Endometrial microvascular endothelial cells (primary cell): Measurements from ENCODE around the gene GOLGA6A. TPM values are rescaled to one million over a fixed set of nuclear protein-coding genes. Genes with fewer than 3 reads are reported as not detected.

ENCODE experiments used
- in situ Hi-C: cut with HindIII; loops from 2 replicates; pipeline ENCODE4 v1.10.0; 2017; ENCODE audit warnings: low sequenced_read_pairs, low pct_unique_long_range_greater_than_20kb; ENCODE audit errors: inconsistent ontology term
- total RNA-seq: library from RNA; depleted of rRNA; stranded (reverse); fragments of >200 nt; gene quantifications from one replicate; pipeline ENCODE4 v1.2.3, GENCODE V29; 2015; ENCODE audit errors: inconsistent ontology term

GOLGA6A gene
- total RNA-seq, 1 donor from 2014 or later = 0.84 TPM

DNA sequence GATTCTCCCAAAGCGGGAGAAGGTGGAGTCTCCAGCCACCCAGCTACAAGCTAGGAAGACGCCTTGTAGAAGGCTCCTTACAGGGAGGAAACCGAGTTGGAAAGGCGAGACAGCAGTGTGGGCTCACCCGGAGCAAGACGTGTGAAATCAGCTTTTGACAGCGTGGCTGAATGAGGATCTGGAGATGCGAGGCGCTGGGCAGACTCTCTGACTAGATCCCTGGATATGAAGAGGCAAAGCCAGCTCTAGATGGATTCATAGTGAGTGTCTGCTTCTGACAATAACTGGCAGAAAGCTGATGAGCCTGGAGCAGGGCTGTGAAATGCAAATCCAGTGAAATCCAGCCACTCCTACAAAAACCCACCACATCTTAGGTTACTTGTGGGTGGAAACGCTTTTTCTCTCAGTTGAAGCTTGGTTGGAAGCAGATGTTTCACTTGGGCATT is 41.0 kb downstream of the GOLGA6A start:
- in situ Hi-C loops = no loop called here

DNA sequence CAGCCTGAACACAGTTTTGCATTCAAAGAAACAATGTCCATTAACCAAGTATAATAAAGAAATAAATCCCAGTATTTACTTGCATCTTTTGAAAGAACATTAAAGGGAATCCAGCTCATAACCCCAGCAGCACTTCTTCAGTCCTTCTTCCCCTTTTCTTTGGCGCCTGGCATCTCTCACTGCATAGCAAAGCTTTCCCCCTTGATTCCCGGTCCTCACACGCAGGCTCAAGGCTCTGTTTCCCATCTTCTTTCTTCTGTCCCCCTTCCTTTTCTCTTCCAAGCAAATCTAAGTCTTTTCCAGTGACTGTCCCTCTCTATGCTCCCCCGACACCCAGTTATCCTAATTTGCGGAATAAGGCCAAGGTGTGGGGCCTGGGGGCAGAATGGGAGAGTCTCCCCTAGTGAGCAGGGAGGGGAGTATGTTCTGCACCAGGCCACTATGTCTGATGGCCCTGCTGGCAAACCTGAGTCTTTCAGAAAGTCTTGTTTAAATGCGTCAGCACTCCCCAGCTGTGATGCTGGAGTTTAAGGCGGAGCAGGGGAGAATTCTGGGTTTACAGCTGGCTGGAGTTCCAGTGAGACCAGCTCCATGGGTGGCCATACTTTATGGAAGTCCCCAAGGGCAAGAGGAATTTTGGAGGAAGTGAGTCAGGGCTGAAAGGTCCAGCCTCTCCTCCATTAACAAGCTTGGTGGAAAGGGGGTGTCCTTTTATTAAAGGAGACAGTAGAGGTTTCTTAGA is 42.1 kb downstream of the GOLGA6A start:
- in situ Hi-C loops = no loop called here

DNA sequence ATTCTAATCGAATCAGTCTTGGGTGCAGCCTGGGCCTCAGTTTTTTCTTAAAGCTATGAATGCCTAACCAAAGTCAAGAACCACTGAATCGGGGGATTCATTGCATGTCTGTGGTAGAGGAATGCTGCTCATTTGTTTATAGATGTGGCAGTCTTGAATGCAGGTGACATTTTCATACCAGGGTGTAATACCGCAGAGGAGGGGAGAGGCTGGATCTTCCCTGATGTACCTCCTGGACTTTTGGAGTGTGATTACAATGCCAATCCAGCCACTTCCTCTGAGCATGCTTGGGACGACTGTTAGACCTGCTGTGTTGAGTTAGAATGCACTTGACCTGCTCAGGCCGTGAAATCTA is 42.7 kb downstream of the GOLGA6A start:
- in situ Hi-C loops = no loop called here

DNA sequence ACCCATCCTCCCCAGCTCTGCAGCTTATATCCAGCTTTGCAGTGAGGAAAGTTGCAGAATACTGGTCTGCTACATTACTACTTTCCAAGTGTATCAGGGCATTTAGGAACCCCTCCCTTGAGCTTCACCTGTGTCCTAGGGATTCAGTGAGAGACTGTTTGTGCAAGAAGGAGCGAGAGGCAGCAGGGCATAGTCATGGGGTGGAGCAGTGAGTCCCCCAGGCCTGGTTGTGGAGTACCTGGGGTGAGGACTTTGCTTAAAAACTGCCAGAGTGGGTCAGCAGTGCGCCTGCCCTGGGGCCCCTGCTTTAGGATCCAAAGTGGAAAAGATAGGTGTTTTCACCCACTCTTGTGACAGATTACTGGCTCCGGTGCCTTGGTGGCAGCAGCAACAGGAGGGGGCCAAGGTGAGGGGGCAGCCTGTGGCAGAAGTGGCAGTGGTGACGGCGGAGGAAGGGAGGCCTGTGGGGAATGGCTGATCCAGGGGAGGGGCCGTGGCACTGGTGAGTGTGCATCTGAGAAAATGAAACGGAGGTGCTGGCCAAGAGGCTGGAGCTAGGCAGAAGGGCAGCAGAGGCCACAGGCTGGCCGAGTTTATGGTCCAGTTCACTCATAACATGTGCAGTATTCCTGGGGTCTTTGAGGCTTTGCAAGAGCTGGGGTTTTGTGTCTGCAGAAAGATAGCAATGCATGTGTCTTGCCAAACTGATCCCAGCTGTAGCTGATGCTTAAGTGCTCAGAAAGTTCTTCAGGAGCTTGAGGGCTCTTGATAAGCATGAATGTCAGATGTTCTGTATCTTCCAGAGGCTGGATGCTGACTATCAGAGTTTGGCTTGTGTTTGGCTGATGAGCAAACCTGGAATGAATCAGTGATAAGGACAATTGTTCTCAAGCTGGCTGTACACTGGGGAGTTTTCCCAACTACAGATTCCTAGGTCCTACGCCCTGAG is 43.4 kb downstream of the GOLGA6A start:
- in situ Hi-C loops = no loop called here

DNA sequence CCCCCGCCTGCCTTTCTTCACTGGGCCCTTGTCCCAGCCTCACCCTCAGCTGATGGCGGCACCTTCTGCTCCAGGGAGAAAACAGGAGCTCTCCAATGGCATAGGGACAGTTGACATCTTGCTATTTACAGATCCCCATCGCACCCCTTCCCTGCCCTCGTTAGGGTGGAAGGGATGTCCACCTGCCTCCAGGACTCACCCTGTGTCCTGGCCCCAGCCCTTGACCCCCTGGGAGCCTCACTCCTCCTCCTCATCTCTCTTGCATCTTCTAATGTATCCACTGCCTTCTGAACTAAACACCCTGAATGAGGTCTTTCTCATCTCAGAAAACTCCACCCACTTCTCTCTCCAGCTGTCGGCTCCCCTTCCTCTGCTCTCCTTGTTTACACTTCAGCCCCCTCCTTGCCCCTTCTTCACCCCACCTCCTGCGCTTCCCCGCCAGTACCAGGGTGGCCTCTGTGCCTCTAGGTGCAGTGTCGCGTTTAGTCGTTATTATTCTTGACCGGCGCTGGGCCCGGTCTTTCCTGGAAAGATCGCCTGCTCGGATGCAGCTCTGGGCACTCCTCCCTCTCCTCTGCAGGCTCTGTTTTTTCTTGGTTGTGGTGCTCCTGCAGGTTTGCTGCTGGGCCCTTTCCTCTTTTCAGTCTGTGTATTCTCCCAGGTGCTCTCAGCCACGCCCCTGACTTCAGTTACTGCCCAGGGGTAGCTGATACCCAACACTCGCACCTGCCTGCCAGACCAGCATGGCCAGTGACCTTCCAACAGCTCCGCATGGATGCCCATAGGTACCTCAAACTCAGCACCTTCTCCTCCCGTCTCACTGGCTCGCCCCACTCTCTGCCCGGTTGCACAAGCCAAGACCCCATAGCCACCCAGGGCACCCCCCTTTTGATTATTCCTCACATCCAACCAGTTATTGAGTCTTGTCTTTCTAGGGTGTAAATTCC is 44.9 kb downstream of the GOLGA6A start:
- in situ Hi-C loops = no loop called here

DNA sequence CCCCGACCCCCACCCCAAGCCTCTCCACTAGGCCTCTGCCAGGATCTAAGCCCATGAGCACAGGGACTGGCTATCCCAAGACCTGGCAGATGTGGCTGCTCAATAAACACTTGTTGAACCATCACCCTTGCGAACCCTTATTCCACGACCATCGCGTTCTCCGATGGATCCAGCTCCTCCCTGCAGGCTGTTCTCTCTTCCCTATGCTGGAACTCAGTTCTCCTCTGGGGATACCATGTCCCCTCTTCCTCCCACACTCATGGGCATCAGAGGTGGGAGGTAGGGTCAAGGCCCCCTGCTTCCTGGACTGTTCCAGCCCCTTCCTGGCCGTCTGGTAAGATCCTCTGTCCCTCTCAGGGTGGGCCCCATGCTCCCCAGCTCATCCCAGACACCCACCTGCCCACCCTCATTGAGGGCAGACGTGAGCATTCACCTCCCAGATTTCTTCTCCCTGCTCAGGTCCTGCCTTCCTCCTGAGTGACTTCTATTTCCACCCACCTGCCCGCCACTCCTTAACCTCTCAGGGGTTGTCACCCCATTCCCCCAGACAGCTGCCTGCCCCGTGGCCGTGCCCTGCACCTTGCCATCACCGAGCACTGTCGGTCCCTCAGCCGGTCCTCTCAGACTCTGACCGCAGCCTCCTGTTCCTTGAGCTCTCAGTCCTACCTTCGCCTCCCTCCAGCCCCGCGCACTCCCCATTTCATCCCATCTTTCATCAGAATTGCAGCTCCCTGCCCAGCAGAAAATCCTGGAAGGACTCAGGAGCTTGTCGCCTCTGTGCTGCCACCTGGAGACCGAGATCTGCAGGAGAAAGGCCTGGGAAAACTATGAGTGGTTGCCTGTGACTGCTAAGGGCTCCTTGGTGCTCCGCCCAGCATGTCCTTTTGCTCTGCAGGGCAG is 45.8 kb downstream of the GOLGA6A start:
- in situ Hi-C loops = no loop called here

DNA sequence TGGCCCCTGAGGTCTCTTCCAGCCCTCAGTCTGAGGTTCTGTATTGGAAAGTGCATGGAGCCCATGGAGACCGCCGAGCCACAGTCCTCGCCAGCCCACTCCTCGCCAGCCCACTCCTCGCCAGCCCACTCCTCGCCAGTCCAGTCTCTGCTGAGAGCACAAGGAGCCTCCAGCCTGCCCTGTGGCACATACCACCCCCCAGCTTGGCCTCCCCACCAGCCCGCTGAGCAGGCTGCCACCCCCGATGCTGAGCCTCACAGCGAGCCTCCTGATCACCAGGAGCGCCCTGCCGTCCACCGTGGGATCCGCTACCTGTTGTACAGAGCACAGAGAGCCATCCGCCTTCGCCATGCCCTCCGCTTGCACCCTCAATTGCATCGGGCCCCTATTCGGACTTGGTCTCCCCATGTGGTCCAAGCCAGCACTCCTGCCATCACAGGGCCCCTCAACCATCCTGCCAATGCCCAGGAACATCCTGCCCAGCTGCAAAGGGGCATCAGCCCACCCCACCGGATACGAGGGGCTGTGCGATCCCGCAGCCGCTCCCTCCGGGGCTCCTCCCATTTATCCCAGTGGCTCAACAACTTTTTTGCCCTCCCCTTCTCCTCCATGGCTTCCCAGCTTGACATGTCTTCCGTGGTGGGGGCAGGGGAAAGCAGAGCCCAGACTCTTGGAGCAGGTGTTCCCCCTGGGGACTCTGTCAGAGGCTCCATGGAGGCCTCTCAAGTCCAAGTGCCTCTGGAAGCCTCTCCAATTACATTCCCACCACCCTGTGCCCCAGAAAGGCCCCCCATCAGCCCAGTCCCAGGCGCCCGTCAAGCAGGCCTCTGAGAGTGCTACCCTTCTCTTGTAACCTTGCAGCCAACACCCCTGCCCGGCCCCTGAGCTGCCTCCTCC is 47.0 kb downstream of the GOLGA6A start:
- in situ Hi-C loops = no loop called here

DNA sequence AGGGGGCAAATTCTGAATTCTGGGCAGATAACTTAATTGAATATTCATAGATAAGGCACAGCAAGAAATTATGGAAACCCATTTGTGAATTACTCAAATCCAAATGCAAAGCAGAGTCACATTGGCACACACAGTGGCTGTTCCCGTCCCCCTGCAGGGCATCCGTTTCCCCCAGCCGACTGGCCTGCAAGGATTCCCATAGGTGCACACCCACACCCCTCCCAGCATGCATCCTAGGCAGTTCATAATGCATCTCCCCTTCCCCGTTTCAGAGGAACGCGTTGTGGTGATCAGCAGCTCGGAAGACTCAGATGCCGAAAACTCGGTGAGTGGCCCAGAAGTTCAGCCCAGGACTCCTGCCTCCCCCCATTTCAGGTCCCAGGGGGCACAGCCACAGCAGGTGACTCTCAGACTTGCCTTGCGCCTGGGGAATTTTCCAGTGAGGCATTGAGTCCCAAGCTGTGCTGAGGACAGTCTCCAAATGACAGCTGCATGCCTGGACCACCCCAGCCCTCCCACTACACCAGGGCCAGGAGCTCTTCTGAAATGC is 48.1 kb downstream of the GOLGA6A start:
- in situ Hi-C loops = no loop called here

DNA sequence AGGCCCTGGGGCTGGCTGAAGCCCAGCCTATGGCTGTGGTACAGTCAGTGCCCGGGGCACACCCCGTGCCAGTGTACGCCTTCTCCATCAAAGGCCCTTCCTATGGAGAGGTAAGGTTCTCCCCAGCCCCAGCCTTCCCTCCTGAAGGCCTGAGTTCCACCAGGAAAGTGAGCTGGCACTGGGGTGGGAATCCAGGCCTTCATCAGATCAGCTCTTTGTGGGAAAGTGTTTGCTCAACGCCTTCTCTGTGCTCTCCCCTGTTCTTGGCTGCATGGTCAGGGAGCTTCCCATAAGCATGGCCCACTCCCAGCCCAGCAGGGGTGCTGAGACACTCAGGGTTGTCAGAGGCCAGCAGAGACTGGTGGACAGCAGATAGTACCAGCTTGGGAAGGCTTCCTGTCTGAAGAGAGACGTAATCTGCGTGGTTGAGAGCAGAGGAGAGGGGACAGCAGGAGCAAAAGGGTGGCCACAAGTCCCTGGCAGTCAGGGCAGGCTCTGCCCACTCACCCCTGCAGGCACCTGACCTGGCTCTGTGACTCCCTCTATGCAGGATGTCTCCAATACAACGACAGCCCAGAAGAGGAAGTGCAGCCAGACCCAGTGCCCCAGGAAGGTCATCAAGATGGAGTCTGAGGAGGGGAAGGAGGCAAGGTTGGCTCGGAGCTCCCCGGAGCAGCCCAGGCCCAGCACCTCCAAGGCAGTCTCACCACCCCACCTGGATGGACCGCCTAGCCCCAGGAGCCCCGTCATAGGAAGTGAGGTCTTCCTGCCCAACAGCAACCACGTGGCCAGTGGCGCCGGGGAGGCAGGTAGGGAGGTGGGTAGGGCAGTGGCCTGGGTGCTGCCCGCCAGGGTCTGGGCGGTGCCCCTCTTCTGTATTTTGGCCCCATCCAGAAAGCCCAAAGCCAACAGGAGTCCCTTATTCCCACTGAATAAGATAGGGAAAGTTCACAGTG is 49.5 kb downstream of the GOLGA6A start:
- in situ Hi-C loops = no loop called here

DNA sequence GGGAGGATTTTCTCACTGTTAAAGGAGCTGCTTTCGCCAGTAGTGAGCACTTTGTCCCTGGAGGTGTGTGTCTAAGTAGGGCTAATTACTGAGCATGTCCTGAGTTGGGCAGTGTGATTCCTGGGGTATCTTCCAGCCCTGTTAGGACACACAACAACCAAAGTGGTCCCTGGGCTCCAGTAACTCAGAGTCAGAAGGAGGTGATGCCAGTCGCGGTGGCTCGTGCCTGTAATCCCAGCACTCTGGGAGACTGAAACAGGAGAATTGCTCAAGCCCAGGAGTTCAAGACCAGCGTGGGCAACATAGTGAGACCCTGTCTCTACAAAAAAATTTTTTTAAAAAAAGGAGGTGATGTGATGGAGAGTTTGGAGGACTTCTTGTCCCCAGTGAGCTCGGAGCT is 50.3 kb downstream of the GOLGA6A start:
- in situ Hi-C loops = no loop called here

DNA sequence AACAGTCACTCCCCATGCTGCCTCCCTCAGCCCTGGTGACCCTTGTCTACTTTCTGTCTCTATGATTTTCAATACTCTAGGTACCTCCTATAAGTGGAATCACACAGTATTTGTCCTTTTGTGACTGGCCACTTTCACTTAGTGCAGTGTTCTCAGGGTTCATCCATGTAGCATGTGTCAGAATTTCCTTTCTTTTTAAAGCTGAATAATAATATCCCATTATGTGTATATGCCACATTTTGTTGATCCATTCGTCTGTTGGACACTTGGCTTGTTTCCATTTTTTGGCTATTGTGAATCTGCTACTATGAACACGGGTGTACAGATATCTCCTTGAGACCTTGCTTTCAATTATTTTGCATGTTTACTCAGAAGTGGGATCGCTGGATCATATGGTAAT is 53.7 kb downstream of the GOLGA6A start:
- in situ Hi-C loops = no loop called here

DNA sequence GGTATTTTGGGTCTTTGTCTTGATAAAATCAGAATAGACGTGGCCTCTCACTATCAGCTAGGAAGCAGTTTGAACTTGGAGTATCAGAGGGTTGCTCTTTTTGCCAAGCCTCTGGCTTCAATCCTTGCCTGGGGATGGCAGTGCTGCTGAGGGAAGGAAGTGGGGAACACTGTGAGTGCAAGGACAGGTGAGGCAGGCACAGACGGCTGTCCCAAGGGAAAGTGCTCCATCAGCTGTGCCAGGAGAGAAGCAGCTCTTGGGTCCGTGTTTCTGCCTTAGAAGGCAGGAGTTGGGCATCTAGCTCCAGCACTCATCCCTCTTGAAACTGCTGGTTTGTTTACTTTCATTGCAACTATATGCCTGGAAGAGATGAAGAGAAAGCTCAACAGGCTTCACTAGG is 54.7 kb downstream of the GOLGA6A start:
- in situ Hi-C loops = no loop called here

DNA sequence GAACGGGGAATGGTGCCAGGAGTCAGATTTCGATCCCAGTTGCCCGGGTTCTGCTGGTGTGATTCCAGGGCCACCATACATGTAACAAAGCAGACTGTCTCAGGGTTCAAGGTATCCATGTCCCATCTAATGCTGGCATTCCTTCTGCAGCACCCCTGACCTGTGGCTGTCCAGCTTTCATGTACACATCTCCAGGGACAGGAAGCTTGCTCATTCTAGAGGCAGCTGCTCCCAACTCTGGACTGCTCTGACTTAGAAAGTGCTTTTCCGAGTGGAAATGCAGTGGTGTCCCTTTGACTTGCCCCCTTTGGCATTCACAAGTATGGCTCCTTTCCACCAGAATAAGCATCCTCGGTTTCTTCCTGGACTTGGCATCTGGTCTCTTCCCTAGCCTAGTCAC is 56.9 kb downstream of the GOLGA6A start:
- in situ Hi-C loops = no loop called here

DNA sequence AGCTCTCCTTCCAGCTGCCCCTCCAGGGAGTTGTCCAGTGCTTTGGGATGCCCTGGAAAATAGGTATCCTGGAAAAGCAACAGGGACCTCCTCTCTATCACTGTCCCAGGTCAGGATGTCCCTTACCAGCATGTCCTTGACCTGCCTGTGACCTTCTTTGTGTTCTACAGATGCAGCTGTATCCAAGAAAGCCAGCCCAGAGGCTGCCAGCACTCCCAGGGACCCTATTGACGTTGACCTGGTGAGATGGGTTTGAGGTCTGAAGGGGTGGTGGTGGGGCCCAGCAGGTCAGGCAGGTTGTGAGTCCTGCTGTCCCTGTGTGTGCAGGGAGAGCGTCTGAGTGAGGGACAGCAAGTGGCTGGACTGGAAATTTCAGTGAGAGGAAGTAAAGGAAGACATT is 57.7 kb downstream of the GOLGA6A start:
- in situ Hi-C loops = no loop called here

DNA sequence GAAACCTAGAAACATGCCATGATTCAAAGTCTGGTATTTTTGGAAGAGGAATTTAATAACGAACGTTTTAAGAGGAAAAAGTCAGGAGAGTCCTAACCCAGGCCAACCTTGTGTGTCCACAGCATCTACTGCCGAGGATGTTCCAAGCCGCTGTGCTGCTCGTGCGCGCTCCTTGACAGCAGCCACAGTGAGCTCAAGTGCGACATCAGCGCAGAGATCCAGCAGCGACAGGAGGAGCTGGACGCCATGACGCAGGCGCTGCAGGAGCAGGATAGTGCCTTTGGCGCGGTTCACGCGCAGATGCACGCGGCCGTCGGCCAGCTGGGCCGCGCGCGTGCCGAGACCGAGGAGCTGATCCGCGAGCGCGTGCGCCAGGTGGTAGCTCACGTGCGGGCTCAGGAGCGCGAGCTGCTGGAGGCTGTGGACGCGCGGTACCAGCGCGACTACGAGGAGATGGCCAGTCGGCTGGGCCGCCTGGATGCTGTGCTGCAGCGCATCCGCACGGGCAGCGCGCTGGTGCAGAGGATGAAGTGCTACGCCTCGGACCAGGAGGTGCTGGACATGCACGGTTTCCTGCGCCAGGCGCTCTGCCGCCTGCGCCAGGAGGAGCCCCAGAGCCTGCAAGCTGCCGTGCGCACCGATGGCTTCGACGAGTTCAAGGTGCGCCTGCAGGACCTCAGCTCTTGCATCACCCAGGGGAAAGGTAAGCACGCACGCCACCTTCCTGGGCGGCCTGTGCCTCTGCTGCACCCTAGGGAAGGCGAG is 59.5 kb downstream of the GOLGA6A start:
- in situ Hi-C loops = no loop called here
